HEK293 (cell line): ENCODE results near the gene SYNCRIP.

ENCODE experiments used
- MZF1 ChIP-seq: fragments of 450-650 bp; formaldehyde crosslinking; IDR thresholded peaks from 2 replicates; pipeline ENCODE4 v1.5.1; 2017; ENCODE audit warnings: missing biosample characterization, missing genetic modification characterization, borderline replicate concordance
- SP3 ChIP-seq: fragments of 450-650 bp; formaldehyde crosslinking; IDR thresholded peaks from 2 replicates; pipeline ENCODE4 v1.5.1; 2016; ENCODE audit warnings: missing biosample characterization, missing genetic modification characterization
- ZBTB17 ChIP-seq: fragments of 450-650 bp; formaldehyde crosslinking; IDR thresholded peaks from 2 replicates; pipeline ENCODE4 v1.5.1; 2016; ENCODE audit warnings: missing biosample characterization, missing genetic modification characterization
- ZBTB21 ChIP-seq: fragments of 450-650 bp; formaldehyde crosslinking; IDR thresholded peaks from 2 replicates; pipeline ENCODE4 v1.5.1; 2017; ENCODE audit warnings: missing biosample characterization, missing genetic modification characterization
- ZFHX2 ChIP-seq: fragments of 450-650 bp; formaldehyde crosslinking; conservative IDR thresholded peaks from 2 replicates; pipeline ENCODE4 v1.5.1; 2016; ENCODE audit warnings: missing biosample characterization, missing genetic modification characterization
- ZNF114 ChIP-seq: fragments of 450-650 bp; formaldehyde crosslinking; IDR thresholded peaks from 2 replicates; pipeline ENCODE4 v1.5.0; 2017; ENCODE audit warnings: missing biosample characterization, missing genetic modification characterization
- ZNF24 ChIP-seq: fragments of 450-650 bp; formaldehyde crosslinking; IDR thresholded peaks from 2 replicates; pipeline ENCODE4 v1.5.1; 2016; ENCODE audit warnings: missing biosample characterization, missing genetic modification characterization
- ZNF302 ChIP-seq: fragments of 450-650 bp; formaldehyde crosslinking; IDR thresholded peaks from 2 replicates; pipeline ENCODE4 v1.5.1; 2016; ENCODE audit warnings: missing biosample characterization, missing genetic modification characterization, low read depth
- ZNF366 ChIP-seq: fragments of 450-650 bp; formaldehyde crosslinking; conservative IDR thresholded peaks from 2 replicates; pipeline ENCODE4 v1.5.1; 2016; ENCODE audit warnings: missing biosample characterization, missing genetic modification characterization
- ZNF394 ChIP-seq: fragments of 450-650 bp; formaldehyde crosslinking; IDR thresholded peaks from 2 replicates; pipeline ENCODE4 v1.5.1; 2016; ENCODE audit warnings: missing biosample characterization, missing genetic modification characterization, mild to moderate bottlenecking, moderate library complexity, borderline replicate concordance
- ZNF510 ChIP-seq: fragments of 450-650 bp; formaldehyde crosslinking; IDR thresholded peaks from 2 replicates; pipeline ENCODE4 v1.5.1; 2018; ENCODE audit warnings: mild to moderate bottlenecking, missing genetic modification characterization, missing biosample characterization; ENCODE audit not compliant: insufficient replicate concordance
- ZNF561 ChIP-seq: fragments of 450-650 bp; IDR thresholded peaks from 2 replicates; pipeline ENCODE4 v1.5.1; 2018; ENCODE audit warnings: missing biosample characterization, missing genetic modification characterization, borderline replicate concordance
- ZNF768 ChIP-seq: fragments of 450-650 bp; formaldehyde crosslinking; IDR thresholded peaks from 2 replicates; pipeline ENCODE4 v1.5.1; 2018; ENCODE audit warnings: missing biosample characterization, mild to moderate bottlenecking, missing genetic modification characterization
- TF ChIP-seq, protein P1 (sequence below): fragments of 450-650 bp; formaldehyde crosslinking; IDR thresholded peaks from 2 replicates; pipeline ENCODE4 v1.5.1; 2016; ENCODE audit warnings: missing biosample characterization, missing genetic modification characterization
- TF ChIP-seq, protein P2 (sequence below): fragments of 450-650 bp; formaldehyde crosslinking; conservative IDR thresholded peaks from 2 replicates; pipeline ENCODE4 v1.5.1; 2016; ENCODE audit warnings: low read depth, missing biosample characterization, missing genetic modification characterization
- TF ChIP-seq, protein P3 (sequence below): fragments of 450-650 bp; formaldehyde crosslinking; IDR thresholded peaks from 2 replicates; pipeline ENCODE4 v1.5.1; 2016; ENCODE audit warnings: missing biosample characterization, missing genetic modification characterization, borderline replicate concordance
- TF ChIP-seq, protein P4 (sequence below): fragments of 450-650 bp; formaldehyde crosslinking; optimal IDR thresholded peaks from 2 replicates; pipeline ENCODE3; 2016; ENCODE audit warnings: missing biosample characterization, mild to moderate bottlenecking, missing genetic modification characterization
- TF ChIP-seq, protein P5 (sequence below): sonication (generic); formaldehyde crosslinking; IDR thresholded peaks from 2 replicates; pipeline ENCODE4 v1.8.1; 2022; ENCODE audit warnings: mild to moderate bottlenecking, moderate library complexity, missing genetic modification reagents

Gene SYNCRIP

DNA sequence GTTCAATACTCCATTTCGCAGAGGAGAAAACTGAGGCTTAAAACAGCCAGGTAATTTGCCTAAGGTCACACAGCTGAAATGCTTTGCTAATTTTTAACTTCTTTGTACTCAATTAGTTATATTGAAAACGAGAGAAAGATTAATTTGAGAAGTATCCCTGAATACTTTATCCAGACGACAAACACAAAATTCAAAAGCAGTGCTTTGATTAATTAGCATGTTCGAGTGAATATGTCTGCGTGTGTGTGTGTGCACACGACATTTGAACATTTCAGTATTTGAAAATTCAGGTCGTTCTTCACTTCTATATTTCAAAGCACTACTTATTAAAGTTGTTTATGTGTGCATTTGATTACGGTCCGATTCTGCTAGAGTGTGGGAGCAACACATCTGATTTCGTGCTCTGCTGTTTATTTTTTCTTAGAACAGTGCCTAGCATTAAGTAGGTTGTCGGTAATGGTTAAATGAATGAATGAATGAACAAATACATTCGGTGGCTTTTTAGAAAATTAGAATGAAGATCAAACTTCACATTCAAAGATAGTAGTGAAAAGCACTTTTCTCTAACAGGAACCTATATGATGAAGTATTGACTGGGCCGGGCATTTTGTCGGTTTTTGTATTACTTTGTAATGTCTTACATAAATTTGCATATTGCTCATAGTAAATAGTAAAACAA lies 36.9 kb upstream of the SYNCRIP start (continued):
- TF ChIP-seq, protein P1, sequence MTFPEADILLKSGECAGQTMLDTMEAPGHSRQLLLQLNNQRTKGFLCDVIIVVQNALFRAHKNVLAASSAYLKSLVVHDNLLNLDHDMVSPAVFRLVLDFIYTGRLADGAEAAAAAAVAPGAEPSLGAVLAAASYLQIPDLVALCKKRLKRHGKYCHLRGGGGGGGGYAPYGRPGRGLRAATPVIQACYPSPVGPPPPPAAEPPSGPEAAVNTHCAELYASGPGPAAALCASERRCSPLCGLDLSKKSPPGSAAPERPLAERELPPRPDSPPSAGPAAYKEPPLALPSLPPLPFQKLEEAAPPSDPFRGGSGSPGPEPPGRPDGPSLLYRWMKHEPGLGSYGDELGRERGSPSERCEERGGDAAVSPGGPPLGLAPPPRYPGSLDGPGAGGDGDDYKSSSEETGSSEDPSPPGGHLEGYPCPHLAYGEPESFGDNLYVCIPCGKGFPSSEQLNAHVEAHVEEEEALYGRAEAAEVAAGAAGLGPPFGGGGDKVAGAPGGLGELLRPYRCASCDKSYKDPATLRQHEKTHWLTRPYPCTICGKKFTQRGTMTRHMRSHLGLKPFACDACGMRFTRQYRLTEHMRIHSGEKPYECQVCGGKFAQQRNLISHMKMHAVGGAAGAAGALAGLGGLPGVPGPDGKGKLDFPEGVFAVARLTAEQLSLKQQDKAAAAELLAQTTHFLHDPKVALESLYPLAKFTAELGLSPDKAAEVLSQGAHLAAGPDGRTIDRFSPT (tag by site-specific recombination) = no peak
- 0 out of 2 replicates have a peak, but pooled peaks have one; percentile 5 for TF ChIP-seq ZBTB21 (tag by site-specific recombination)
- no peak; the same call in 1 of the 2 replicates for TF ChIP-seq ZNF561 (tag by site-specific recombination)
- TF ChIP-seq, protein P2, sequence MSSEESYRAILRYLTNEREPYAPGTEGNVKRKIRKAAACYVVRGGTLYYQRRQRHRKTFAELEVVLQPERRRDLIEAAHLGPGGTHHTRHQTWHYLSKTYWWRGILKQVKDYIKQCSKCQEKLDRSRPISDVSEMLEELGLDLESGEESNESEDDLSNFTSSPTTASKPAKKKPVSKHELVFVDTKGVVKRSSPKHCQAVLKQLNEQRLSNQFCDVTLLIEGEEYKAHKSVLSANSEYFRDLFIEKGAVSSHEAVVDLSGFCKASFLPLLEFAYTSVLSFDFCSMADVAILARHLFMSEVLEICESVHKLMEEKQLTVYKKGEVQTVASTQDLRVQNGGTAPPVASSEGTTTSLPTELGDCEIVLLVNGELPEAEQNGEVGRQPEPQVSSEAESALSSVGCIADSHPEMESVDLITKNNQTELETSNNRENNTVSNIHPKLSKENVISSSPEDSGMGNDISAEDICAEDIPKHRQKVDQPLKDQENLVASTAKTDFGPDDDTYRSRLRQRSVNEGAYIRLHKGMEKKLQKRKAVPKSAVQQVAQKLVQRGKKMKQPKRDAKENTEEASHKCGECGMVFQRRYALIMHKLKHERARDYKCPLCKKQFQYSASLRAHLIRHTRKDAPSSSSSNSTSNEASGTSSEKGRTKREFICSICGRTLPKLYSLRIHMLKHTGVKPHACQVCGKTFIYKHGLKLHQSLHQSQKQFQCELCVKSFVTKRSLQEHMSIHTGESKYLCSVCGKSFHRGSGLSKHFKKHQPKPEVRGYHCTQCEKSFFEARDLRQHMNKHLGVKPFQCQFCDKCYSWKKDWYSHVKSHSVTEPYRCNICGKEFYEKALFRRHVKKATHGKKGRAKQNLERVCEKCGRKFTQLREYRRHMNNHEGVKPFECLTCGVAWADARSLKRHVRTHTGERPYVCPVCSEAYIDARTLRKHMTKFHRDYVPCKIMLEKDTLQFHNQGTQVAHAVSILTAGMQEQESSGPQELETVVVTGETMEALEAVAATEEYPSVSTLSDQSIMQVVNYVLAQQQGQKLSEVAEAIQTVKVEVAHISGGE (tag by site-specific recombination) = no peak; the same call in 1 of the 2 replicates
- peak; percentile 20 for TF ChIP-seq ZNF510 (tag by site-specific recombination)
- TF ChIP-seq ZNF24 (tag by site-specific recombination) = peak; percentile 88; the same call in 1 of the 2 replicates
- TF ChIP-seq MZF1 (tag by site-specific recombination) = 0 out of 2 replicates have a peak, but pooled peaks have one; percentile 9
- no peak for TF ChIP-seq ZNF114 (tag by site-specific recombination)
- no peak; the same call in 1 of the 2 replicates for TF ChIP-seq ZNF394 (tag by site-specific recombination)
- no peak for TF ChIP-seq ZBTB17
- TF ChIP-seq, protein P3, sequence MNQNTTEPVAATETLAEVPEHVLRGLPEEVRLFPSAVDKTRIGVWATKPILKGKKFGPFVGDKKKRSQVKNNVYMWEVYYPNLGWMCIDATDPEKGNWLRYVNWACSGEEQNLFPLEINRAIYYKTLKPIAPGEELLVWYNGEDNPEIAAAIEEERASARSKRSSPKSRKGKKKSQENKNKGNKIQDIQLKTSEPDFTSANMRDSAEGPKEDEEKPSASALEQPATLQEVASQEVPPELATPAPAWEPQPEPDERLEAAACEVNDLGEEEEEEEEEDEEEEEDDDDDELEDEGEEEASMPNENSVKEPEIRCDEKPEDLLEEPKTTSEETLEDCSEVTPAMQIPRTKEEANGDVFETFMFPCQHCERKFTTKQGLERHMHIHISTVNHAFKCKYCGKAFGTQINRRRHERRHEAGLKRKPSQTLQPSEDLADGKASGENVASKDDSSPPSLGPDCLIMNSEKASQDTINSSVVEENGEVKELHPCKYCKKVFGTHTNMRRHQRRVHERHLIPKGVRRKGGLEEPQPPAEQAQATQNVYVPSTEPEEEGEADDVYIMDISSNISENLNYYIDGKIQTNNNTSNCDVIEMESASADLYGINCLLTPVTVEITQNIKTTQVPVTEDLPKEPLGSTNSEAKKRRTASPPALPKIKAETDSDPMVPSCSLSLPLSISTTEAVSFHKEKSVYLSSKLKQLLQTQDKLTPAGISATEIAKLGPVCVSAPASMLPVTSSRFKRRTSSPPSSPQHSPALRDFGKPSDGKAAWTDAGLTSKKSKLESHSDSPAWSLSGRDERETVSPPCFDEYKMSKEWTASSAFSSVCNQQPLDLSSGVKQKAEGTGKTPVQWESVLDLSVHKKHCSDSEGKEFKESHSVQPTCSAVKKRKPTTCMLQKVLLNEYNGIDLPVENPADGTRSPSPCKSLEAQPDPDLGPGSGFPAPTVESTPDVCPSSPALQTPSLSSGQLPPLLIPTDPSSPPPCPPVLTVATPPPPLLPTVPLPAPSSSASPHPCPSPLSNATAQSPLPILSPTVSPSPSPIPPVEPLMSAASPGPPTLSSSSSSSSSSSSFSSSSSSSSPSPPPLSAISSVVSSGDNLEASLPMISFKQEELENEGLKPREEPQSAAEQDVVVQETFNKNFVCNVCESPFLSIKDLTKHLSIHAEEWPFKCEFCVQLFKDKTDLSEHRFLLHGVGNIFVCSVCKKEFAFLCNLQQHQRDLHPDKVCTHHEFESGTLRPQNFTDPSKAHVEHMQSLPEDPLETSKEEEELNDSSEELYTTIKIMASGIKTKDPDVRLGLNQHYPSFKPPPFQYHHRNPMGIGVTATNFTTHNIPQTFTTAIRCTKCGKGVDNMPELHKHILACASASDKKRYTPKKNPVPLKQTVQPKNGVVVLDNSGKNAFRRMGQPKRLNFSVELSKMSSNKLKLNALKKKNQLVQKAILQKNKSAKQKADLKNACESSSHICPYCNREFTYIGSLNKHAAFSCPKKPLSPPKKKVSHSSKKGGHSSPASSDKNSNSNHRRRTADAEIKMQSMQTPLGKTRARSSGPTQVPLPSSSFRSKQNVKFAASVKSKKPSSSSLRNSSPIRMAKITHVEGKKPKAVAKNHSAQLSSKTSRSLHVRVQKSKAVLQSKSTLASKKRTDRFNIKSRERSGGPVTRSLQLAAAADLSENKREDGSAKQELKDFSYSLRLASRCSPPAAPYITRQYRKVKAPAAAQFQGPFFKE (tag by site-specific recombination) = no peak
- TF ChIP-seq, protein P4, sequence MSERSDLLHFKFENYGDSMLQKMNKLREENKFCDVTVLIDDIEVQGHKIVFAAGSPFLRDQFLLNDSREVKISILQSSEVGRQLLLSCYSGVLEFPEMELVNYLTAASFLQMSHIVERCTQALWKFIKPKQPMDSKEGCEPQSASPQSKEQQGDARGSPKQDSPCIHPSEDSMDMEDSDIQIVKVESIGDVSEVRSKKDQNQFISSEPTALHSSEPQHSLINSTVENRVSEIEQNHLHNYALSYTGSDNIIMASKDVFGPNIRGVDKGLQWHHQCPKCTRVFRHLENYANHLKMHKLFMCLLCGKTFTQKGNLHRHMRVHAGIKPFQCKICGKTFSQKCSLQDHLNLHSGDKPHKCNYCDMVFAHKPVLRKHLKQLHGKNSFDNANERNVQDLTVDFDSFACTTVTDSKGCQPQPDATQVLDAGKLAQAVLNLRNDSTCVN (tag by site-specific recombination) = no peak
- peak; percentile 100 for TF ChIP-seq ZNF768
- TF ChIP-seq, protein P5, sequence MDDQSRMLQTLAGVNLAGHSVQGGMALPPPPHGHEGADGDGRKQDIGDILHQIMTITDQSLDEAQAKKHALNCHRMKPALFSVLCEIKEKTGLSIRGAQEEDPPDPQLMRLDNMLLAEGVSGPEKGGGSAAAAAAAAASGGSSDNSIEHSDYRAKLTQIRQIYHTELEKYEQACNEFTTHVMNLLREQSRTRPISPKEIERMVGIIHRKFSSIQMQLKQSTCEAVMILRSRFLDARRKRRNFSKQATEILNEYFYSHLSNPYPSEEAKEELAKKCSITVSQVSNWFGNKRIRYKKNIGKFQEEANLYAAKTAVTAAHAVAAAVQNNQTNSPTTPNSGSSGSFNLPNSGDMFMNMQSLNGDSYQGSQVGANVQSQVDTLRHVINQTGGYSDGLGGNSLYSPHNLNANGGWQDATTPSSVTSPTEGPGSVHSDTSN (CRISPR knock-in tag) = no peak
- TF ChIP-seq ZFHX2 (tag by site-specific recombination) = no peak
- TF ChIP-seq ZNF366 = no peak
- no peak for TF ChIP-seq ZNF302 (tag by site-specific recombination)
- no peak for TF ChIP-seq SP3
- TF ChIP-seq, all 188 proteins: peak for 16
